DND-41 (cell line): ENCODE data around the gene RICTOR.

Experiments used
- EZH2 ChIP-seq: IDR thresholded peaks from 3 replicates; pipeline ENCODE4 v1.6.1; 2012; ENCODE audit warnings: borderline replicate concordance, low read depth, mild to moderate bottlenecking, moderate library complexity, low read length, inconsistent platforms; ENCODE audit not compliant: severe bottlenecking
- TF ChIP-seq, protein P1 (sequence below): IDR thresholded peaks from 2 replicates; pipeline ENCODE4 v1.5.1; 2012; ENCODE audit warnings: borderline replicate concordance, low read length, moderate library complexity, mild to moderate bottlenecking; ENCODE audit not compliant: poor library complexity, severe bottlenecking; ENCODE audit errors: extremely low read depth

DNA sequence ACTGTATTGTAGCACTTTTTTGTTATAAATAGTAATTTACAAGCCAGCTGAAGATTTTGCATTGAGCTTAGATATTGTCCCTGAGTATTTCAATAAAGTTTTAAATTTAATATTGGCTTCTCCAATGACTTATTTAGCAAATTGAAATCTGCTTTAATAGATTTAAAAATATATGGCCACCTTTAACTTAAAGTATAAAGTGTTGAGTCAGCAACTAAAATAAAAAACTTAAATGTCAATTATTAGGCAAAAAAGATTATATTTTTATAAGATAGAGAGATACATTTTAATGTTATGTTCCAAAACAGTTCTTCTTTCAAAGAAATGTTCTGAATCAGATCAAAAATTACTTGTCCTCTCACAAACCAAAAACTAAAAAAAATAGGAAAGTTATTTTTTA lies 167.7 kb downstream of the RICTOR start:
- TF ChIP-seq, protein P1, sequence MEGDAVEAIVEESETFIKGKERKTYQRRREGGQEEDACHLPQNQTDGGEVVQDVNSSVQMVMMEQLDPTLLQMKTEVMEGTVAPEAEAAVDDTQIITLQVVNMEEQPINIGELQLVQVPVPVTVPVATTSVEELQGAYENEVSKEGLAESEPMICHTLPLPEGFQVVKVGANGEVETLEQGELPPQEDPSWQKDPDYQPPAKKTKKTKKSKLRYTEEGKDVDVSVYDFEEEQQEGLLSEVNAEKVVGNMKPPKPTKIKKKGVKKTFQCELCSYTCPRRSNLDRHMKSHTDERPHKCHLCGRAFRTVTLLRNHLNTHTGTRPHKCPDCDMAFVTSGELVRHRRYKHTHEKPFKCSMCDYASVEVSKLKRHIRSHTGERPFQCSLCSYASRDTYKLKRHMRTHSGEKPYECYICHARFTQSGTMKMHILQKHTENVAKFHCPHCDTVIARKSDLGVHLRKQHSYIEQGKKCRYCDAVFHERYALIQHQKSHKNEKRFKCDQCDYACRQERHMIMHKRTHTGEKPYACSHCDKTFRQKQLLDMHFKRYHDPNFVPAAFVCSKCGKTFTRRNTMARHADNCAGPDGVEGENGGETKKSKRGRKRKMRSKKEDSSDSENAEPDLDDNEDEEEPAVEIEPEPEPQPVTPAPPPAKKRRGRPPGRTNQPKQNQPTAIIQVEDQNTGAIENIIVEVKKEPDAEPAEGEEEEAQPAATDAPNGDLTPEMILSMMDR, result no peak
- TF ChIP-seq EZH2, result no peak
